Caco-2 (cell line): ENCODE results near the gene WDR17. TPM values are rescaled to one million over a fixed set of nuclear protein-coding genes. Genes with fewer than 3 reads are reported as not detected.

ENCODE experiments used
- BruUV-seq: library from RNA; stranded (reverse); fragments of 400-500 nt; replicated peaks from 2 replicates; lab custom pipeline; 2021; lab: Mats Ljungman, UMichigan
- CTCF ChIA-PET: fragments of 300-600 bp; sonication (Branson Sonifier 250); formaldehyde crosslinking; loops from one replicate; lab custom pipeline; 2022; ENCODE audit warnings: antibody characterized with exemption; lab: Charles Lee
- POLR2A ChIA-PET: fragments of 300-600 bp; sonication (Branson Sonifier 250); formaldehyde crosslinking; loops from one replicate; lab custom pipeline; 2022; ENCODE audit warnings: antibody characterized with exemption; lab: Charles Lee
- DNase-seq, 2 experiments: peaks; one replicate each; pipeline versions ENCODE4 v3.0.0 to v3.0.0-alpha.2; 2020 to 2022
- H3K27me3 ChIP-seq: replicated peaks from 2 replicates; pipeline ENCODE4 v1.6.0; 2011; ENCODE audit warnings: low read length; ENCODE audit not compliant: control insufficient read depth, insufficient read depth
- H3K36me3 ChIP-seq: 2 replicates; pipeline ENCODE4 v1.5.1; 2011; ENCODE audit warnings: low read length; ENCODE audit not compliant: control insufficient read depth, insufficient read depth
- H3K4me1 ChIP-seq: fragments of 250-450 bp; sonication (Bioruptor Pico); 2 replicates; pipeline ENCODE4 v1.5.1; 2020; ENCODE audit warnings: mild to moderate bottlenecking
- H3K4me3 ChIP-seq: 2 replicates; pipeline ENCODE4 v1.5.1; 2011; ENCODE audit warnings: low read depth, mild to moderate bottlenecking, control low read depth, low read length
- H3K9me3 ChIP-seq: fragments of 250-450 bp; sonication (Bioruptor Pico); 2 replicates; pipeline ENCODE4 v1.5.1; 2020; ENCODE audit warnings: mild to moderate bottlenecking, moderate library complexity
- H3K27ac Mint-ChIP-seq: one replicate; pipeline ENCODE4 v1.8.0; 2022; ENCODE audit warnings: mixed read lengths; ENCODE audit not compliant: unreplicated experiment
- H3K27me3 Mint-ChIP-seq: one replicate; pipeline ENCODE4 v1.8.0; 2022; ENCODE audit warnings: mixed read lengths; ENCODE audit not compliant: insufficient read depth, unreplicated experiment
- H3K36me3 Mint-ChIP-seq: one replicate; pipeline ENCODE4 v1.8.0; 2022; ENCODE audit warnings: mild to moderate bottlenecking, mixed read lengths; ENCODE audit not compliant: insufficient read depth, unreplicated experiment
- H3K4me1 Mint-ChIP-seq: one replicate; pipeline ENCODE4 v1.8.0; 2022; ENCODE audit warnings: low read depth, mixed read lengths; ENCODE audit not compliant: unreplicated experiment
- H3K4me3 Mint-ChIP-seq: one replicate; pipeline ENCODE4 v1.8.0; 2022; ENCODE audit warnings: mild to moderate bottlenecking, moderate library complexity, mixed read lengths; ENCODE audit not compliant: unreplicated experiment
- H3K9me3 Mint-ChIP-seq: one replicate; pipeline ENCODE4 v1.8.0; 2022; ENCODE audit warnings: mixed read lengths; ENCODE audit not compliant: unreplicated experiment
- CTCF ChIP-seq, 2 experiments: fragments of 200-600 bp in 1 of 2; IDR thresholded peaks; 1 replicate in 1 of 2; 2 replicates in 1 of 2; pipeline versions ENCODE4 v1.5.1 to v1.8.0; 2011 to 2022; ENCODE audit warnings: antibody characterized with exemption in 1 of 2, control low read depth in 1 of 2, inconsistent platforms in 1 of 2, low read depth in 1 of 2, low read length in 1 of 2, mild to moderate bottlenecking in 1 of 2, moderate library complexity in 1 of 2; ENCODE audit not compliant: insufficient read depth in 1 of 2, severe bottlenecking in 1 of 2, unreplicated experiment in 1 of 2
- intact Hi-C: fragments of 100-400 bp; cut with micrococcal nuclease; formaldehyde crosslinking; loops from one replicate; pipeline ENCODE4 v1.10.0; 2022; ENCODE audit not compliant: unreplicated experiment
- total RNA-seq: library from RNA; stranded (reverse); gene quantifications from 2 replicates; pipeline ENCODE4 v1.2.3, GENCODE V29; 2022

The WDR17 gene
- total RNA-seq, 1 experiment from 2014 or later: 0.52 TPM

GRCh38 chr4:176186067-176186466 is 120.4 kb downstream of the WDR17 start:
- Histone ChIP-seq H3K9me3 (no peaks in the 10 kb centered on the region), H3K36me3 (no peaks in the 10 kb centered on the region), H3K27me3 (no peaks in the 10 kb centered on the region), H3K4me1 (no peaks in the 10 kb centered on the region), H3K4me3 (no peak overlapping the region)
- peaks cover 5% of the 10 kb centered on the region for H3K27me3 Mint-ChIP-seq
- no peak overlapping the region for H3K4me3 Mint-ChIP-seq
- H3K36me3 Mint-ChIP-seq: no peaks in the 10 kb centered on the region
- no TSS peak for BruUV-seq
- ChIA-PET CTCF (no interaction called here), POLR2A (no interaction called here)
- H3K4me1 Mint-ChIP-seq: no peaks in the 10 kb centered on the region
- no peak overlapping the region for H3K27ac Mint-ChIP-seq
- intact Hi-C loops: no loop called here
- no peak for TF ChIP-seq CTCF (IDR thresholded peaks at IDR 0.05; ENCODE audit: insufficient read depth in 1 of 2, low read depth in 1 of 2, low read length in 1 of 2, severe bottlenecking in 1 of 2, unreplicated experiment in 1 of 2)
- H3K9me3 Mint-ChIP-seq: no peaks in the 10 kb centered on the region
- DNase-seq: no peak

GRCh38 chr4:176186671-176187395 is 121.2 kb downstream of the WDR17 start:
- no peaks in the 10 kb centered on the region for H3K4me1 Mint-ChIP-seq
- no peaks in the 10 kb centered on the region for H3K9me3 ChIP-seq
- H3K36me3 Mint-ChIP-seq: no peaks in the 10 kb centered on the region
- no peak overlapping the region for H3K4me3 Mint-ChIP-seq
- no peaks in the 10 kb centered on the region for H3K36me3 ChIP-seq
- H3K27me3 ChIP-seq: no peaks in the 10 kb centered on the region
- ChIA-PET CTCF (no interaction called here), POLR2A (no interaction called here)
- H3K4me3 ChIP-seq: no peak overlapping the region
- intact Hi-C loops: no loop called here
- no peak for TF ChIP-seq CTCF (IDR thresholded peaks at IDR 0.05; ENCODE audit: insufficient read depth in 1 of 2, low read depth in 1 of 2, low read length in 1 of 2, severe bottlenecking in 1 of 2, unreplicated experiment in 1 of 2)
- no peak for DNase-seq
- H3K27ac Mint-ChIP-seq: no peak overlapping the region
- no peaks in the 10 kb centered on the region for H3K9me3 Mint-ChIP-seq
- no peaks in the 10 kb centered on the region for H3K4me1 ChIP-seq
- H3K27me3 Mint-ChIP-seq: peaks cover 8% of the 10 kb centered on the region
- BruUV-seq: no TSS peak

- H3K27ac Mint-ChIP-seq: no peak overlapping the region
- no peaks in the 10 kb centered on the region for H3K4me1 Mint-ChIP-seq
- H3K4me3 Mint-ChIP-seq: no peak overlapping the region
- intact Hi-C loops: no loop called here
- no peaks in the 10 kb centered on the region for H3K9me3 ChIP-seq
- H3K4me3 ChIP-seq: no peak overlapping the region
- no peaks in the 10 kb centered on the region for H3K36me3 Mint-ChIP-seq
- H3K27me3 Mint-ChIP-seq: peaks cover 8% of the 10 kb centered on the region
- H3K9me3 Mint-ChIP-seq: no peaks in the 10 kb centered on the region
- TF ChIP-seq CTCF (IDR thresholded peaks at IDR 0.05; ENCODE audit: insufficient read depth in 1 of 2, low read depth in 1 of 2, low read length in 1 of 2, severe bottlenecking in 1 of 2, unreplicated experiment in 1 of 2): no peak
- POLR2A ChIA-PET: no interaction called here
- CTCF ChIA-PET: no interaction called here
- H3K27me3 ChIP-seq: no peaks in the 10 kb centered on the region
- H3K36me3 ChIP-seq: no peaks in the 10 kb centered on the region
- no peak for DNase-seq
- no TSS peak for BruUV-seq
- H3K4me1 ChIP-seq: no peaks in the 10 kb centered on the region
These were observed 122.0 kb downstream of the WDR17 start for GRCh38 chr4:176187624-176188023.
